GM12878 (cell line): ENCODE data around the gene SEC22B. TPM values are rescaled to one million over a fixed set of nuclear protein-coding genes. Genes with fewer than 3 reads are reported as not detected.
A peak's percentile ranks its signal among the peaks of the same experiment; 100 is the strongest.
"Not testable (repeated sequence)": the region's sequence is repeated elsewhere in the genome, so short reads cannot be mapped to it uniquely, and the experiment has no call there.

ENCODE experiments used
- ATAC-seq: fragments of 200-7000 bp; cut with Tn5 transposase; 3 replicates; pipeline ENCODE4 v1.9.1; 2020; ENCODE audit warnings: mild to moderate bottlenecking, moderate library complexity
- BruUV-seq: library from RNA; stranded (reverse); fragments of 400-500 nt; replicated peaks from 2 replicates; lab custom pipeline; 2021; lab: Mats Ljungman, UMichigan
- CTCF ChIA-PET: fragments of 300-600 bp; sonication (Branson Sonifier 250); formaldehyde crosslinking; extraction: SDS; loops from one replicate; lab custom pipeline; 2021; ENCODE audit warnings: inconsistent platforms; lab: Yijun Ruan, JAX
- POLR2A ChIA-PET: fragments of 350-600 bp; formaldehyde crosslinking; extraction: SDS; loops from one replicate; lab custom pipeline; 2021; ENCODE audit warnings: inconsistent platforms; lab: Charles Lee
- RAD21 ChIA-PET: fragments of 300-600 bp; sonication (Branson Sonifier 250); formaldehyde crosslinking; loops from one replicate; lab custom pipeline; 2023; ENCODE audit warnings: antibody characterized with exemption; ENCODE audit not compliant: unreplicated experiment; lab: Charles Lee
- SMC1A ChIA-PET: fragments of 300-600 bp; sonication (Branson Sonifier 250); formaldehyde crosslinking; loops from one replicate; lab custom pipeline; 2023; ENCODE audit not compliant: unreplicated experiment, uncharacterized antibody; lab: Charles Lee
- DNase-seq: peaks from one replicate; pipeline ENCODE4 v3.0.0-alpha.2; 2011; ENCODE audit warnings: low read depth, low spot score
- FAIRE-seq: peaks from 3 replicates; lab custom pipeline; 2011; peaks lifted over from hg19 to GRCh38; lab: Jason Lieb, UNC
- H2AFZ ChIP-seq: 2 replicates; pipeline ENCODE4 v1.6.0; 2011; ENCODE audit warnings: low read depth, low read length, control low read depth; ENCODE audit not compliant: control insufficient read depth
- H3K27ac ChIP-seq: 2 replicates; pipeline ENCODE4 v1.5.1; 2011; ENCODE audit warnings: control low read depth; ENCODE audit not compliant: control insufficient read depth, insufficient read depth
- H3K27me3 ChIP-seq, 2 experiments: replicated peaks in 1 of 2; 2 replicates each; pipeline versions ENCODE4 v1.6.0 to v1.6.1; 2011; ENCODE audit warnings: low read length in 1 of 2; ENCODE audit not compliant: control insufficient read depth in 2 of 2, insufficient read depth in 2 of 2
- H3K36me3 ChIP-seq, 2 experiments: 2 replicates each; pipeline ENCODE4 v1.5.1; 2011; ENCODE audit warnings: low read length in 1 of 2; ENCODE audit not compliant: control insufficient read depth in 2 of 2, insufficient read depth in 2 of 2
- H3K4me1 ChIP-seq: 2 replicates; pipeline ENCODE4 v1.6.1; 2011; ENCODE audit warnings: mild to moderate bottlenecking, low read length, moderate library complexity, mixed read lengths; ENCODE audit not compliant: control insufficient read depth, insufficient read depth
- H3K4me2 ChIP-seq: 2 replicates; pipeline ENCODE4 v1.6.0; 2011; ENCODE audit warnings: control low read depth; ENCODE audit not compliant: control insufficient read depth, insufficient read depth
- H3K4me3 ChIP-seq: fragments of 200-600 bp; sonication (generic); 2 replicates; pipeline ENCODE4 v1.5.1; 2016
- H3K79me2 ChIP-seq: 2 replicates; pipeline ENCODE4 v1.6.0; 2011; ENCODE audit warnings: low read length; ENCODE audit not compliant: control insufficient read depth, insufficient read depth
- H3K9ac ChIP-seq: 2 replicates; pipeline ENCODE4 v1.8.0; 2011; ENCODE audit warnings: low read length, control low read depth, mixed read lengths; ENCODE audit not compliant: control insufficient read depth, insufficient read depth
- H3K9me3 ChIP-seq: replicated peaks from 3 replicates; pipeline ENCODE4 v1.5.1; 2011; ENCODE audit warnings: mild to moderate bottlenecking, low read length; ENCODE audit not compliant: control insufficient read depth, insufficient read depth
- H4K20me1 ChIP-seq: 2 replicates; pipeline ENCODE4 v1.6.0; 2011; ENCODE audit not compliant: control insufficient read depth, insufficient read depth
- CREB1 ChIP-seq: IDR thresholded peaks from 2 replicates; pipeline ENCODE4 v1.6.1; 2012; ENCODE audit warnings: low read depth, mild to moderate bottlenecking, inconsistent platforms
- WGBS: methylation state at CpG from one replicate; pipeline ENCODE4 v1.1.6; 2016; ENCODE audit warnings: low lambda C conversion rate; ENCODE audit not compliant: insufficient replicate concordance, insufficient coverage; ENCODE audit errors: missing lambda C conversion rate; 5-methylcytosine and 5-hydroxymethylcytosine counted together
- in situ Hi-C: fragments of 300-500 bp; cut with MboI; formaldehyde crosslinking; loops from 9 replicates; pipeline ENCODE4 v1.14.3; 2018; ENCODE audit warnings: mixed read lengths
- intact Hi-C: fragments of 100-400 bp; cut with micrococcal nuclease; formaldehyde crosslinking; loops from one replicate; pipeline ENCODE4 v1.14.2; 2022; ENCODE audit not compliant: unreplicated experiment
- polyA plus RNA-seq, 11 experiments: library from polyadenylated mRNA; depleted of rRNA in 4 of 11; unstranded in 6 of 11; stranded (reverse) in 5 of 11; fragments of >200 nt; fragmentation: Nextera tagmentation in 4 of 11; fragmentation: Illumina TruSeq in 1 of 11; extraction: Ambion mirVana in 4 of 11; extraction: Trizol in 1 of 11; gene quantifications; 1 replicate in 1 of 11; 2 replicates in 10 of 11; pipeline versions ENCODE4 v1.2.1 to v1.2.3, GENCODE V29; 2011 to 2016; ENCODE audit warnings: inconsistent platforms in 2 of 11, missing spikeins in 2 of 11, low read depth in 1 of 11
- total RNA-seq, 4 experiments: library from RNA; depleted of rRNA in 3 of 4; stranded (reverse); fragments of >200 nt in 3 of 4; fragmentation: Illumina TruSeq in 1 of 4; extraction: Trizol in 1 of 4; gene quantifications; 2 replicates each; pipeline versions ENCODE4 v1.2.1 to v1.2.3, GENCODE V29; 2013 to 2021

SEC22B gene
- total and polyA plus RNA-seq, 10 of the 15 experiments (the other 5 are each of a cell fraction or from before 2014, with no cell fraction given): 19.8 to 41.5 (median 27.7) TPM

DNA sequence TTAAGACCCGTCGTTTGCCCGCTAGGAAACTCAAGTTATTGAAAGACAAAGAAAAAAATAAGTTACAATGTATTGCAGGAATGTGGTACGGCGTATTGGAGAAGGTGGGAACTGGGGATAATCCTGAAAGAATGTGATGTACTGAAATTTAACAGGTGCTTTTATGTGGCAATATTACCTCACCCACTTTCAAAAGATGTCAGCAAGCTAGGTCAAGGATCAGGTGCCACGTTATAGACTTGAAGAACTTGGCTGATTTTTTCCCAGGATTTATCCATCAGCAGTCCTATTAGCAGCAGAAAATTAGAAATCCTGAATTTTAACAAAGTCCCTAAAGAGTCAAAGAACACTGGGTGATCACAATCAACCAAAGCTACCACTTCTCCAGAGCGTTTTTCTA, 632 bp downstream of the SEC22B start:
- RAD21 ChIA-PET, H3K9me3 ChIP-seq, CTCF ChIA-PET, FAIRE-seq, in situ Hi-C loops, H3K36me3 ChIP-seq, H3K27me3 ChIP-seq, POLR2A ChIA-PET, DNase-seq, H4K20me1 ChIP-seq, H3K4me1 ChIP-seq, intact Hi-C loops: not testable (repeated sequence)
- WGBS: 5% methylated on average over 7 of the region's 7 CpGs
- 0 out of 2 replicates have a peak, but pooled peaks have one; percentile 15 for TF ChIP-seq CREB1
- peak overlapping the region; percentile 98 for H3K4me3 ChIP-seq
- peak overlapping the region; percentile 100 for H2AFZ ChIP-seq
- peak overlapping the region; percentile 78 for H3K27ac ChIP-seq
- peak; percentile 35 for ATAC-seq
- peaks cover 14% of the 10 kb centered on the region for H3K79me2 ChIP-seq
- BruUV-seq: TSS peak; percentile 92
- peak overlapping the region; percentile 21; the same call in 1 of the 2 replicates for H3K4me2 ChIP-seq
- SMC1A ChIA-PET: interaction anchor here (1.0 to 1.4 kb wide), 3 partner anchors 226 to 519 kb away, joined by 3 read pairs; no protein-coding TSS in a partner anchor
- H3K9ac ChIP-seq: peak overlapping the region; percentile 79

DNA sequence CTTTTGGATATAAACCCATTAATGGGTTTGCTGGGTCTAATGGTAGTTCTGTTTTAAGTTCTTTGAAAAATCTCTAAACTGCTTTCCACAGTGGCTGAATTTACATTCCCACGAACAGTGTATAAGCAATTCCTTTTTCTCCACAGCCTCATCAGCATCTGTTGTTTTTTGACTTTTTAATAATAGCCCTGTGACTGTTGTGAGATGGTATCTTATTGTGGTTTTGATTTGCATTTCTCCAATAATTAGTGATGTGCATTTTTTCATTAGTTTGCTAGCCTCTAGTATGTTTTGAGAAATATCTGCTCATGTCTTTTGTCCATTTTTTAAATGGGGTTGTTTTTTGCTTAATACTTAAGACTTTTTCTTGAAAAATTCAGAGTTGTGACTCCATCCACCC, 11.6 kb downstream of the SEC22B start:
- FAIRE-seq, H3K27me3 ChIP-seq, H3K4me1 ChIP-seq, H4K20me1 ChIP-seq, DNase-seq, SMC1A ChIA-PET, H3K36me3 ChIP-seq, H3K4me3 ChIP-seq, H3K9ac ChIP-seq, H2AFZ ChIP-seq, POLR2A ChIA-PET, BruUV-seq, CTCF ChIA-PET, in situ Hi-C loops, H3K4me2 ChIP-seq, ATAC-seq, H3K27ac ChIP-seq, RAD21 ChIA-PET, H3K79me2 ChIP-seq, intact Hi-C loops, H3K9me3 ChIP-seq: not testable (repeated sequence)
- 83% methylated on average over 1 of the region's 1 CpG for WGBS

GRCh38 chr1:120162015-120162414, 14.3 kb downstream of the SEC22B start:
- H2AFZ ChIP-seq, FAIRE-seq, intact Hi-C loops, ATAC-seq, SMC1A ChIA-PET, BruUV-seq, H3K4me3 ChIP-seq, in situ Hi-C loops, H3K9ac ChIP-seq, H3K27me3 ChIP-seq, DNase-seq, H3K27ac ChIP-seq, RAD21 ChIA-PET, POLR2A ChIA-PET, H3K9me3 ChIP-seq, H3K36me3 ChIP-seq, H3K4me2 ChIP-seq, CTCF ChIA-PET, H3K4me1 ChIP-seq, H4K20me1 ChIP-seq, H3K79me2 ChIP-seq: not testable (repeated sequence)
- no CpG with 5 or more reads among the region's 2 CpGs for WGBS

DNA sequence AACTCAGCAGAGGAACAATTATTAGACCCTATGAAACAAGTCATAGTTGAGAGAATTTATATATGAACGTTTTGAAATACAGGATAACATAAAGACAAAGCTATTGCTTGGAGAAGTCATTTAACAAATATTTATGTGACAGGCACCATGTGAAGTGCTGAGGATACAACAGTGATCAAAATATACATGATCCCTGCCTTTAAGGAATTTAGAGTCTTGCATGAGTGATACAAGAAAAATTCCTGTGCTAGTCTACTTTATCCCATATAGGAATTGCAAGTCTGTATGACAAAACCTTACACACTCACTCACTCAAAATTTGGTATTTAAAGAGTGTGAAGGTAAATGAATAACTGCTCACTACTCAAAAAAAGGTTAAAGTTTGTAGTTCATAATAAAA, 17.8 kb downstream of the SEC22B start:
- in situ Hi-C loops, H3K79me2 ChIP-seq, H3K4me1 ChIP-seq, H2AFZ ChIP-seq, intact Hi-C loops, H3K9me3 ChIP-seq, H3K4me3 ChIP-seq, H3K4me2 ChIP-seq, FAIRE-seq, SMC1A ChIA-PET, H3K27me3 ChIP-seq, POLR2A ChIA-PET, H3K9ac ChIP-seq, H4K20me1 ChIP-seq, DNase-seq, RAD21 ChIA-PET, CTCF ChIA-PET, H3K27ac ChIP-seq, H3K36me3 ChIP-seq, ATAC-seq, BruUV-seq: not testable (repeated sequence)
- no CpG with 5 or more reads among the region's 1 CpG for WGBS
